K562 (cell line): ENCODE results near the gene ITGB3BP. TPM values are rescaled to one million over a fixed set of nuclear protein-coding genes. Genes with fewer than 3 reads are reported as not detected.

Experiments
- ESRRA ChIP-seq: fragments of 450-650 bp; IDR thresholded peaks from 2 replicates; pipeline ENCODE4 v1.6.1; 2014; ENCODE audit warnings: low read depth, mild to moderate bottlenecking, moderate library complexity, borderline replicate concordance
- KDM4B ChIP-seq, 2 experiments: fragments of 450-650 bp in 1 of 2; sonication (generic) in 1 of 2; IDR thresholded peaks; 2 replicates each; pipeline ENCODE4 v1.6.1; 2016 to 2017; ENCODE audit warnings: borderline replicate concordance in 2 of 2, antibody characterized with exemption in 1 of 2, low read depth in 1 of 2, mild to moderate bottlenecking in 1 of 2
- KLF16 ChIP-seq: IDR thresholded peaks from 2 replicates; pipeline ENCODE4 v1.6.1; 2016; ENCODE audit warnings: antibody characterized with exemption
- PHF20 ChIP-seq: fragments of 450-650 bp; IDR thresholded peaks from 2 replicates; pipeline ENCODE4 v1.6.1; 2018; ENCODE audit not compliant: partially characterized antibody
- PTRF ChIP-seq: fragments of 450-650 bp; IDR thresholded peaks from 2 replicates; pipeline ENCODE4 v1.6.1; 2016; ENCODE audit warnings: mild to moderate bottlenecking, missing genetic modification characterization, missing compliant biosample characterization
- U2AF2 ChIP-seq: fragments of 200-400 bp; formaldehyde crosslinking; optimal IDR thresholded peaks from 2 replicates; pipeline ENCODE3; 2017; ENCODE audit warnings: low read depth, mild to moderate bottlenecking, low read length
- YY1 ChIP-seq, 3 experiments: IDR thresholded peaks; 2 replicates each; pipeline ENCODE4 v1.6.1; 2011; ENCODE audit warnings: low read length in 2 of 3, mild to moderate bottlenecking in 2 of 3, moderate library complexity in 2 of 3, borderline replicate concordance in 1 of 3, control low read depth in 1 of 3, low read depth in 1 of 3; ENCODE audit not compliant: insufficient read depth in 3 of 3, insufficient replicate concordance in 2 of 3, control insufficient read depth in 1 of 3, insufficient read length in 1 of 3; ENCODE audit errors: extremely low read depth in 1 of 3
- ZNF274 ChIP-seq: IDR thresholded peaks from 2 replicates; pipeline ENCODE4 v1.6.1; 2011; ENCODE audit warnings: low read depth, mild to moderate bottlenecking, low read length, moderate library complexity, borderline replicate concordance
- ZNF79 ChIP-seq: fragments of 250-450 bp; sonication (Bioruptor Pico); IDR thresholded peaks from 2 replicates; pipeline ENCODE4 v1.4.0; 2020; ENCODE audit warnings: low read depth, mild to moderate bottlenecking, moderate library complexity
- polyA plus RNA-seq, 8 experiments: library from polyadenylated mRNA; depleted of rRNA in 4 of 8; stranded (reverse) in 5 of 8; unstranded in 3 of 8; fragments of >200 nt; fragmentation: Nextera tagmentation in 2 of 8; fragmentation: Illumina TruSeq in 1 of 8; extraction: Ambion mirVana in 2 of 8; extraction: Trizol in 1 of 8; gene quantifications; 2 replicates each; pipeline versions ENCODE4 v1.2.1 to v1.2.3, GENCODE V29; 2011 to 2014; ENCODE audit warnings: inconsistent platforms in 1 of 8, missing spikeins in 1 of 8
- total RNA-seq, 7 experiments: library from RNA; depleted of rRNA in 6 of 7; stranded (reverse); fragments of >200 nt in 6 of 7; fragmentation: Illumina TruSeq in 2 of 7; extraction: Trizol in 2 of 7; gene quantifications; 2 replicates each; pipeline versions ENCODE4 v1.2.1 to v1.2.3, GENCODE V29; 2011 to 2021; ENCODE audit warnings: low replicate concordance in 1 of 7
- TF ChIP-seq, protein P1 (sequence below): fragments of 450-650 bp; IDR thresholded peaks from 2 replicates; pipeline ENCODE4 v1.6.1; 2016; ENCODE audit warnings: mild to moderate bottlenecking, moderate library complexity
- TF ChIP-seq, protein P2 (sequence below): fragments of 450-650 bp; formaldehyde crosslinking; IDR thresholded peaks from 2 replicates; pipeline ENCODE4 v1.4.0; 2020; ENCODE audit warnings: mild to moderate bottlenecking, moderate library complexity
- TF ChIP-seq, protein P3 (sequence below): fragments of 450-650 bp; IDR thresholded peaks from 2 replicates; pipeline ENCODE4 v1.6.1; 2016; ENCODE audit warnings: low read depth, mild to moderate bottlenecking, moderate library complexity

Gene ITGB3BP
- total and polyA plus RNA-seq, 9 of the 15 experiments (the other 6 are each of a cell fraction or from before 2014, with no cell fraction given) = 62.8 to 151 (median 110) TPM

DNA sequence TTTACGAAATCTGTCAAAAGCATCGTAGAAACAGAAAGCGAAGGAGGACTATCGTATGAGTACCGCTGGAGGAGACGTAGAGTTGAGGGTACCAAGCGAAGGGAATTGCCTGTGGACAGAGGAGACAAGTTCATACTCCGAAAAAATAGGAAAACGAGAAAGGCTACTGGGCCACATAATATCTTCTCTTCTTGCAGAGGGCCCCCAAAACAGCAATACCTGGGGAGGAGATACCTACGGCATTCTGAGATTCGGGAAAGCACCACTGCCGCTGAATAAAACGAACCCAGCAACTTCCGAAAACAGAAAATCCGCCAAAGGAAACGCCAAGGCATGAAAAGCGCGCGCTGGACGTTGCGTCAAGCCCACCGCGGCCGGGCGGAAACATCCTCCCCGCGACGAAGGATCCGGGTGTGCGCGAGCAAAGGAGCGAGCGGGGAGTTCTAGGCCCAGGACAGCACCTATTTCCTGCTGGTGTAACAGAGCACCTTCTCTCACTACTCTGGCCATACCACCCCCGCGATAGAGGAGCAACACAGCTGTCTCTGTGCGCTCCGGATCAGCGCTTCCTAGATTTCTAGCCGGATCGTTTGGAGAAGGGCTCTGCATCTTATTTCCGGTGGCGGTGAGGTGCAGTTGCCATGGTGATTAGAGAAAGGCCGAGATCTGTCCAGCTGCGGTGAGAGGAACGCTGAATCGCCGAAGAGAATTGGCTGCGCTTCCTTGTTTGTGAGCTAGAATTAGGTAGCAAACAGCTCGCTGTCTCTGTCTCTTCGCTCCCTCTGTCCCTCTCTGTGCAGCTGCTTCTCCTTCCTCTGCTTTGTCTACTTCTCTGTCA lies at the start of gene ITGB3BP, which contains the start of gene EFCAB7 (continued):
- TF ChIP-seq, protein P1, sequence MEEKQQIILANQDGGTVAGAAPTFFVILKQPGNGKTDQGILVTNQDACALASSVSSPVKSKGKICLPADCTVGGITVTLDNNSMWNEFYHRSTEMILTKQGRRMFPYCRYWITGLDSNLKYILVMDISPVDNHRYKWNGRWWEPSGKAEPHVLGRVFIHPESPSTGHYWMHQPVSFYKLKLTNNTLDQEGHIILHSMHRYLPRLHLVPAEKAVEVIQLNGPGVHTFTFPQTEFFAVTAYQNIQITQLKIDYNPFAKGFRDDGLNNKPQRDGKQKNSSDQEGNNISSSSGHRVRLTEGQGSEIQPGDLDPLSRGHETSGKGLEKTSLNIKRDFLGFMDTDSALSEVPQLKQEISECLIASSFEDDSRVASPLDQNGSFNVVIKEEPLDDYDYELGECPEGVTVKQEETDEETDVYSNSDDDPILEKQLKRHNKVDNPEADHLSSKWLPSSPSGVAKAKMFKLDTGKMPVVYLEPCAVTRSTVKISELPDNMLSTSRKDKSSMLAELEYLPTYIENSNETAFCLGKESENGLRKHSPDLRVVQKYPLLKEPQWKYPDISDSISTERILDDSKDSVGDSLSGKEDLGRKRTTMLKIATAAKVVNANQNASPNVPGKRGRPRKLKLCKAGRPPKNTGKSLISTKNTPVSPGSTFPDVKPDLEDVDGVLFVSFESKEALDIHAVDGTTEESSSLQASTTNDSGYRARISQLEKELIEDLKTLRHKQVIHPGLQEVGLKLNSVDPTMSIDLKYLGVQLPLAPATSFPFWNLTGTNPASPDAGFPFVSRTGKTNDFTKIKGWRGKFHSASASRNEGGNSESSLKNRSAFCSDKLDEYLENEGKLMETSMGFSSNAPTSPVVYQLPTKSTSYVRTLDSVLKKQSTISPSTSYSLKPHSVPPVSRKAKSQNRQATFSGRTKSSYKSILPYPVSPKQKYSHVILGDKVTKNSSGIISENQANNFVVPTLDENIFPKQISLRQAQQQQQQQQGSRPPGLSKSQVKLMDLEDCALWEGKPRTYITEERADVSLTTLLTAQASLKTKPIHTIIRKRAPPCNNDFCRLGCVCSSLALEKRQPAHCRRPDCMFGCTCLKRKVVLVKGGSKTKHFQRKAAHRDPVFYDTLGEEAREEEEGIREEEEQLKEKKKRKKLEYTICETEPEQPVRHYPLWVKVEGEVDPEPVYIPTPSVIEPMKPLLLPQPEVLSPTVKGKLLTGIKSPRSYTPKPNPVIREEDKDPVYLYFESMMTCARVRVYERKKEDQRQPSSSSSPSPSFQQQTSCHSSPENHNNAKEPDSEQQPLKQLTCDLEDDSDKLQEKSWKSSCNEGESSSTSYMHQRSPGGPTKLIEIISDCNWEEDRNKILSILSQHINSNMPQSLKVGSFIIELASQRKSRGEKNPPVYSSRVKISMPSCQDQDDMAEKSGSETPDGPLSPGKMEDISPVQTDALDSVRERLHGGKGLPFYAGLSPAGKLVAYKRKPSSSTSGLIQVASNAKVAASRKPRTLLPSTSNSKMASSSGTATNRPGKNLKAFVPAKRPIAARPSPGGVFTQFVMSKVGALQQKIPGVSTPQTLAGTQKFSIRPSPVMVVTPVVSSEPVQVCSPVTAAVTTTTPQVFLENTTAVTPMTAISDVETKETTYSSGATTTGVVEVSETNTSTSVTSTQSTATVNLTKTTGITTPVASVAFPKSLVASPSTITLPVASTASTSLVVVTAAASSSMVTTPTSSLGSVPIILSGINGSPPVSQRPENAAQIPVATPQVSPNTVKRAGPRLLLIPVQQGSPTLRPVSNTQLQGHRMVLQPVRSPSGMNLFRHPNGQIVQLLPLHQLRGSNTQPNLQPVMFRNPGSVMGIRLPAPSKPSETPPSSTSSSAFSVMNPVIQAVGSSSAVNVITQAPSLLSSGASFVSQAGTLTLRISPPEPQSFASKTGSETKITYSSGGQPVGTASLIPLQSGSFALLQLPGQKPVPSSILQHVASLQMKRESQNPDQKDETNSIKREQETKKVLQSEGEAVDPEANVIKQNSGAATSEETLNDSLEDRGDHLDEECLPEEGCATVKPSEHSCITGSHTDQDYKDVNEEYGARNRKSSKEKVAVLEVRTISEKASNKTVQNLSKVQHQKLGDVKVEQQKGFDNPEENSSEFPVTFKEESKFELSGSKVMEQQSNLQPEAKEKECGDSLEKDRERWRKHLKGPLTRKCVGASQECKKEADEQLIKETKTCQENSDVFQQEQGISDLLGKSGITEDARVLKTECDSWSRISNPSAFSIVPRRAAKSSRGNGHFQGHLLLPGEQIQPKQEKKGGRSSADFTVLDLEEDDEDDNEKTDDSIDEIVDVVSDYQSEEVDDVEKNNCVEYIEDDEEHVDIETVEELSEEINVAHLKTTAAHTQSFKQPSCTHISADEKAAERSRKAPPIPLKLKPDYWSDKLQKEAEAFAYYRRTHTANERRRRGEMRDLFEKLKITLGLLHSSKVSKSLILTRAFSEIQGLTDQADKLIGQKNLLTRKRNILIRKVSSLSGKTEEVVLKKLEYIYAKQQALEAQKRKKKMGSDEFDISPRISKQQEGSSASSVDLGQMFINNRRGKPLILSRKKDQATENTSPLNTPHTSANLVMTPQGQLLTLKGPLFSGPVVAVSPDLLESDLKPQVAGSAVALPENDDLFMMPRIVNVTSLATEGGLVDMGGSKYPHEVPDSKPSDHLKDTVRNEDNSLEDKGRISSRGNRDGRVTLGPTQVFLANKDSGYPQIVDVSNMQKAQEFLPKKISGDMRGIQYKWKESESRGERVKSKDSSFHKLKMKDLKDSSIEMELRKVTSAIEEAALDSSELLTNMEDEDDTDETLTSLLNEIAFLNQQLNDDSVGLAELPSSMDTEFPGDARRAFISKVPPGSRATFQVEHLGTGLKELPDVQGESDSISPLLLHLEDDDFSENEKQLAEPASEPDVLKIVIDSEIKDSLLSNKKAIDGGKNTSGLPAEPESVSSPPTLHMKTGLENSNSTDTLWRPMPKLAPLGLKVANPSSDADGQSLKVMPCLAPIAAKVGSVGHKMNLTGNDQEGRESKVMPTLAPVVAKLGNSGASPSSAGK = peak; percentile 49; the same call in 1 of the 2 replicates
- TF ChIP-seq, protein P2, sequence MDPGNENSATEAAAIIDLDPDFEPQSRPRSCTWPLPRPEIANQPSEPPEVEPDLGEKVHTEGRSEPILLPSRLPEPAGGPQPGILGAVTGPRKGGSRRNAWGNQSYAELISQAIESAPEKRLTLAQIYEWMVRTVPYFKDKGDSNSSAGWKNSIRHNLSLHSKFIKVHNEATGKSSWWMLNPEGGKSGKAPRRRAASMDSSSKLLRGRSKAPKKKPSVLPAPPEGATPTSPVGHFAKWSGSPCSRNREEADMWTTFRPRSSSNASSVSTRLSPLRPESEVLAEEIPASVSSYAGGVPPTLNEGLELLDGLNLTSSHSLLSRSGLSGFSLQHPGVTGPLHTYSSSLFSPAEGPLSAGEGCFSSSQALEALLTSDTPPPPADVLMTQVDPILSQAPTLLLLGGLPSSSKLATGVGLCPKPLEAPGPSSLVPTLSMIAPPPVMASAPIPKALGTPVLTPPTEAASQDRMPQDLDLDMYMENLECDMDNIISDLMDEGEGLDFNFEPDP (CRISPR knock-in tag) = no peak
- TF ChIP-seq YY1 (IDR thresholded peaks at IDR 0.05; ENCODE audit: borderline replicate concordance in 1 of 3, control insufficient read depth in 1 of 3, extremely low read depth in 1 of 3, insufficient read depth in 3 of 3, insufficient read length in 1 of 3, insufficient replicate concordance in 2 of 3, low read depth in 1 of 3, low read length in 2 of 3) = peak in 2 of 3 experiments; percentile 51 to 60
- TF ChIP-seq KLF16 = no peak
- TF ChIP-seq PTRF (tag) = no peak
- peak; percentile 98 for TF ChIP-seq PHF20
- TF ChIP-seq ZNF79 (CRISPR knock-in tag) = no peak
- TF ChIP-seq ZNF274 = no peak
- TF ChIP-seq, protein P3, sequence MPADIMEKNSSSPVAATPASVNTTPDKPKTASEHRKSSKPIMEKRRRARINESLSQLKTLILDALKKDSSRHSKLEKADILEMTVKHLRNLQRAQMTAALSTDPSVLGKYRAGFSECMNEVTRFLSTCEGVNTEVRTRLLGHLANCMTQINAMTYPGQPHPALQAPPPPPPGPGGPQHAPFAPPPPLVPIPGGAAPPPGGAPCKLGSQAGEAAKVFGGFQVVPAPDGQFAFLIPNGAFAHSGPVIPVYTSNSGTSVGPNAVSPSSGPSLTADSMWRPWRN = no peak
- TF ChIP-seq U2AF2 = no peak
- peak in 1 of 2 experiments; percentile 84; a peak in 1 of 4 replicates for TF ChIP-seq KDM4B (IDR thresholded peaks at IDR 0.05; ENCODE audit: borderline replicate concordance in 2 of 2, low read depth in 1 of 2)
- peak; percentile 84 for TF ChIP-seq ESRRA
